Measurements from ENCODE around the gene CCDC170.

Gene CCDC170

DNA sequence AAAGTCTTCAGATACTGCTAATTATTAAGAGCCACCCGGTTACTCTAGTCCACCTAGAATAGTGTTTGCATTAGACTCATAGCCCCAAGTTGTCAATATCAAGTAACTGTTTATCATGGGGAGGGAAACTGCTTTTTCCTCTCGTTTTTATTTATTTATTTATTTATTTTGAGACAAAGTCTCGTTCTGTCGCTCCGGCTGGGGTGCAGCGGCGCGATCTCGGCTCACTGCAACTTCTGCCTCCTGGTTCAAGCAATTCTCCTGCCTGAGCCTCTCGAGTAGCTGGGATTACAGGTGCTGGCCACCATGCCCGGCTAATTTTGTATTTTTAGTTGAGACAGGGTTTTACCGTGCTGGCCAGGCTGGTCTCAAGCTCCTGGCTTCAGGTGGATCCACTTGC, 16.1 kb upstream of the CCDC170 start:
- TF ChIP-seq CTCF (conservative IDR thresholded peaks at IDR 0.05; ENCODE audit: control insufficient read depth, insufficient read depth, low read depth, low read length) = no peak
- H3K4me3 ChIP-seq (ENCODE audit: control insufficient read depth, low read depth, low read length) = no peak overlapping the region
- DNase-seq (ENCODE audit: low read depth) = no peak

- no peak overlapping the region for H3K4me3 ChIP-seq (ENCODE audit: control insufficient read depth, low read depth, low read length)
- peak; percentile 28 for DNase-seq (ENCODE audit: low read depth)
- no peak for TF ChIP-seq CTCF (conservative IDR thresholded peaks at IDR 0.05; ENCODE audit: control insufficient read depth, insufficient read depth, low read depth, low read length)
Measured at GRCh38 chr6:151478670-151479069, 15.1 kb upstream of the CCDC170 start.

DNA sequence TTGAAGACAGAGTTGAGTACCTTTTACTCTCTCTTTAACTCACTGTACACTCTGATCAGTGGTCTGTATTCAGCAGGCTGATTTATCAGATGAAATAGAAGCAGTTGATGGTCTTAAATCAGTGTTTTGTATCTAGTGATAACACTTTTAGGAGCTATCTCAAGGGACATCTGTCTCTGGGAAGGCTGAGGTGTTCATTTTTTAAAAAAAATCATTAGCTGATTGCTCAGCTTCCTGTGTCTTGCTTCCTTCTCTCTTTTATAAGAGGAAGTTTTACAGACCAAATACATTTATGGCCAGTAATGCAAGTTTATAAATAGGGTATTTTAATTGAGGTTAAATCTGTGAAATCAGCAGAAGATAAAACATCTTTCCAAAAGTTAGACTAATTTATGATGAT, 12.0 kb upstream of the CCDC170 start:
- TF ChIP-seq CTCF (conservative IDR thresholded peaks at IDR 0.05; ENCODE audit: control insufficient read depth, insufficient read depth, low read depth, low read length) = no peak
- DNase-seq (ENCODE audit: low read depth) = peak; percentile 3
- no peak overlapping the region for H3K4me3 ChIP-seq (ENCODE audit: control insufficient read depth, low read depth, low read length)

- no peak for TF ChIP-seq CTCF (conservative IDR thresholded peaks at IDR 0.05; ENCODE audit: control insufficient read depth, insufficient read depth, low read depth, low read length)
- H3K4me3 ChIP-seq (ENCODE audit: control insufficient read depth, low read depth, low read length) = peak overlapping the region; percentile 6
- peak; percentile 44 for DNase-seq (ENCODE audit: low read depth)
Measured at GRCh38 chr6:151482290-151482689, 11.5 kb upstream of the CCDC170 start.

DNA sequence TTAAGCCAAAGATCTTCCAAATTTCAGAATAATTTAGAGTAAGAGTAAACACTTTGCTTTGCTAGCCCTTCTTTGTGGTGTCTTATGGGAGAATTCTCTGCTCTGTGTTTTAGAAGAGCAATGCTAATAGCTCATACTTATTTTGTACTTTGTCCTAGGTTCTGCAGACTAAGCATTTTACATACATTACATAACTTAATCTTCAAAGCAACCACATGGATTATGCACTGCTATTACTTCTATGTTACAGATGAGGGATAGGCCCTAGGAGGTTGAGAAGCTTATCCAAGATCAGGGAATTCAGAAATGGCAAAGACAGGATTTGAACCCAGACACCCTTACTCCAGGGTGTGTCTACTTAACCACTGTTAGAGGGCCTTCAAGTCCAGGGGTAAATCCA, 9.8 kb upstream of the CCDC170 start:
- DNase-seq (ENCODE audit: low read depth) = no peak
- no peak for TF ChIP-seq CTCF (conservative IDR thresholded peaks at IDR 0.05; ENCODE audit: control insufficient read depth, insufficient read depth, low read depth, low read length)
- H3K4me3 ChIP-seq (ENCODE audit: control insufficient read depth, low read depth, low read length) = no peak overlapping the region

DNA sequence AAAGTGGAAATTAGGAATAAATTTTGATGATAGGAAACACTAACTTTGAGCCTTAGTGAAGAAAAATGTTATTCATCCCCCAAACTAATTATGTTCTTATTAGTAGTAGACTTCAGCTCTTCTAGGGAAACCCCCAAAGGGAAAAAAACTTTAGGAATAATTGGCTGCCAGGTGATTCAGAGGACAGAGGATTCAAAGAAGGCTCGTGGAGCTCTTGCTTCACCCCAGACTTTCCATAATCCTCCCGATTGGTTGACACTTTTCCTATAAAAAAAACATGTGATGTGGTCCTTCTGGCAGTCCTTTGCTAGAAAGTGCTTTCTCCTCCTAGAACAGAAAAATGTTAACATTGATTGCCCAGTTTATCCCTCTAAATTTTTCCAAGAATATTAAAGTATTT, 5.6 kb upstream of the CCDC170 start:
- no peak overlapping the region for H3K4me3 ChIP-seq (ENCODE audit: control insufficient read depth, low read depth, low read length)
- TF ChIP-seq CTCF (conservative IDR thresholded peaks at IDR 0.05; ENCODE audit: control insufficient read depth, insufficient read depth, low read depth, low read length) = no peak
- peak; percentile 48 for DNase-seq (ENCODE audit: low read depth)

GRCh38 chr6:151490996-151491395, 2.8 kb upstream of the CCDC170 start:
- DNase-seq (ENCODE audit: low read depth) = peak; percentile 53
- no peak for TF ChIP-seq CTCF (conservative IDR thresholded peaks at IDR 0.05; ENCODE audit: control insufficient read depth, insufficient read depth, low read depth, low read length)
- no peak overlapping the region for H3K4me3 ChIP-seq (ENCODE audit: control insufficient read depth, low read depth, low read length)

Data from fibroblast of mammary gland (primary cell).